Fibroblast of lung (primary cell): Measurements from ENCODE around the gene ACTG1.

ENCODE experiments used
- CTCF ChIP-seq, 2 donors: IDR thresholded peaks in 1 of 2; conservative IDR thresholded peaks in 1 of 2; 1 replicate in 1 of 2; 2 replicates in 1 of 2; pipeline ENCODE4 v1.5.1; 2011 to 2012; ENCODE audit warnings: low read length in 2 of 2, control low read depth in 1 of 2, inconsistent platforms in 1 of 2, low read depth in 1 of 2, mild to moderate bottlenecking in 1 of 2
- EZH2 ChIP-seq: IDR thresholded peaks from 2 replicates; pipeline ENCODE4 v1.5.1; 2012; ENCODE audit warnings: low read length, control low read depth, mild to moderate bottlenecking; ENCODE audit errors: missing control alignments

- no peak for TF ChIP-seq CTCF (conservative IDR thresholded peaks at IDR 0.05 in 1 of 2, IDR thresholded peaks at IDR 0.05 in 1 of 2; ENCODE audit: low read depth in 1 of 2, low read length in 2 of 2)
- TF ChIP-seq EZH2 = no peak
Measured at GRCh38 chr17:81545160-81545949, 32.8 kb upstream of the ACTG1 start.
